Measurements from ENCODE around the gene ADO. TPM values are rescaled to one million over a fixed set of nuclear protein-coding genes. Genes with fewer than 3 reads are reported as not detected.

ADO gene
- total and polyA plus RNA-seq, 10 of the 15 experiments (the other 5 are each of a cell fraction or from before 2014, with no cell fraction given) = 4.3 to 44.6 (median 18.7) TPM

DNA sequence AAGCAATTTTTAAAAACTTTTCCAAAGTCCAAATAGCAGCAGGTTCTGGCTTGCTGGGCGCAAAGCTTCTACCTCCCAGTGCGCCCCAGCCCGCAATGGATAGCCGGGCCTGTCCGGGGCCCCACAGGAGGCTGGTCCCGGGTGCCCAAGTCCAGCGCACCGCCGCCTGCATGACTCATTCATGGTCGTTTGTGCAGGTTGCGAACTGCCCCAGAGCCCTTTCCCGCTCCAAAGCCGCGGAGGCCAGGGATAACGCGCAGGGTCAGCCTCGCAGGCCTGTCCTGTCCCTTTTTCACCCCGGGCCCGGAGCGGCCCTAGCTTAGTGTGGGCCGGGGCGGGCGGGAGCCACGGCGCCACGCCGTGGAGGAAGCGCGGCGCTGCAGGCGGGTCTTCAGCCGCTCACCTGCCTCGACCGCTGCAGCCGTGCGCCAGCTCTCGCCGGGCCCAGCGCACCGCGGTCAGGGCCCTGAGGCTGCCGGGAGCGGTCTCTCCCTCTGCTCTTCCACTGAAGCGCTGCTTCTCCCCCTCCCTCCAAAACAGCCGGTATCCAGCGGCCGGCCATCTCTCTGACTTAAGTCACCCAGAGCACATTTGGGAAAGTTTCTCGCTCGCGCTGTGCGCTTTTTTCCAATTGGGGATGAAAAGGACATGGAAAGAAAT, 13.4 kb downstream of the ADO start (continued):
- TF ChIP-seq ESRRA (IDR thresholded peaks at IDR 0.05; ENCODE audit: low read length) = no peak
- TF ChIP-seq ZNF384 (IDR thresholded peaks at IDR 0.05; ENCODE audit: borderline replicate concordance, low read depth, low read length) = no peak
- TF ChIP-seq FOXK2 (IDR thresholded peaks at IDR 0.05) = no peak
- no peak for TF ChIP-seq POU2F2 (IDR thresholded peaks at IDR 0.05; ENCODE audit: borderline replicate concordance, low read depth, low read length)
- TF ChIP-seq CBFB (IDR thresholded peaks at IDR 0.05; ENCODE audit: low read depth) = no peak
- TF ChIP-seq KLF5 (IDR thresholded peaks at IDR 0.05; ENCODE audit: partially characterized antibody) = no peak
- peak; percentile 50; the same call in 1 of the 2 replicates for TF ChIP-seq BACH1 (IDR thresholded peaks at IDR 0.05; ENCODE audit: borderline replicate concordance)
- peak; percentile 62 for TF ChIP-seq ZNF24 (IDR thresholded peaks at IDR 0.05)
- TF ChIP-seq, protein P1, sequence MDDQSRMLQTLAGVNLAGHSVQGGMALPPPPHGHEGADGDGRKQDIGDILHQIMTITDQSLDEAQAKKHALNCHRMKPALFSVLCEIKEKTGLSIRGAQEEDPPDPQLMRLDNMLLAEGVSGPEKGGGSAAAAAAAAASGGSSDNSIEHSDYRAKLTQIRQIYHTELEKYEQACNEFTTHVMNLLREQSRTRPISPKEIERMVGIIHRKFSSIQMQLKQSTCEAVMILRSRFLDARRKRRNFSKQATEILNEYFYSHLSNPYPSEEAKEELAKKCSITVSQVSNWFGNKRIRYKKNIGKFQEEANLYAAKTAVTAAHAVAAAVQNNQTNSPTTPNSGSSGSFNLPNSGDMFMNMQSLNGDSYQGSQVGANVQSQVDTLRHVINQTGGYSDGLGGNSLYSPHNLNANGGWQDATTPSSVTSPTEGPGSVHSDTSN (IDR thresholded peaks at IDR 0.05; ENCODE audit: insufficient replicate concordance, low read depth, low read length) = no peak
- no peak for TF ChIP-seq MTA2 (IDR thresholded peaks at IDR 0.05; ENCODE audit: low read depth)
- no peak for TF ChIP-seq RBBP5 (conservative IDR thresholded peaks at IDR 0.05)
- TF ChIP-seq HDAC2 (IDR thresholded peaks at IDR 0.05) = 0 out of 2 replicates have a peak, but pooled peaks have one; percentile 40
- TF ChIP-seq CHD4 (IDR thresholded peaks at IDR 0.05) = no peak
- no peak for TF ChIP-seq CEBPB (IDR thresholded peaks at IDR 0.05; ENCODE audit: borderline replicate concordance in 1 of 2, low read depth in 2 of 2, low read length in 2 of 2)
- TF ChIP-seq TAF1 (IDR thresholded peaks at IDR 0.05; ENCODE audit: borderline replicate concordance, low read depth, low read length) = no peak
- no peak for TF ChIP-seq RUNX3 (IDR thresholded peaks at IDR 0.05; ENCODE audit: low read length)
- TF ChIP-seq MTA3 (IDR thresholded peaks at IDR 0.05; ENCODE audit: borderline replicate concordance, low read length) = no peak
- TF ChIP-seq, protein P2, sequence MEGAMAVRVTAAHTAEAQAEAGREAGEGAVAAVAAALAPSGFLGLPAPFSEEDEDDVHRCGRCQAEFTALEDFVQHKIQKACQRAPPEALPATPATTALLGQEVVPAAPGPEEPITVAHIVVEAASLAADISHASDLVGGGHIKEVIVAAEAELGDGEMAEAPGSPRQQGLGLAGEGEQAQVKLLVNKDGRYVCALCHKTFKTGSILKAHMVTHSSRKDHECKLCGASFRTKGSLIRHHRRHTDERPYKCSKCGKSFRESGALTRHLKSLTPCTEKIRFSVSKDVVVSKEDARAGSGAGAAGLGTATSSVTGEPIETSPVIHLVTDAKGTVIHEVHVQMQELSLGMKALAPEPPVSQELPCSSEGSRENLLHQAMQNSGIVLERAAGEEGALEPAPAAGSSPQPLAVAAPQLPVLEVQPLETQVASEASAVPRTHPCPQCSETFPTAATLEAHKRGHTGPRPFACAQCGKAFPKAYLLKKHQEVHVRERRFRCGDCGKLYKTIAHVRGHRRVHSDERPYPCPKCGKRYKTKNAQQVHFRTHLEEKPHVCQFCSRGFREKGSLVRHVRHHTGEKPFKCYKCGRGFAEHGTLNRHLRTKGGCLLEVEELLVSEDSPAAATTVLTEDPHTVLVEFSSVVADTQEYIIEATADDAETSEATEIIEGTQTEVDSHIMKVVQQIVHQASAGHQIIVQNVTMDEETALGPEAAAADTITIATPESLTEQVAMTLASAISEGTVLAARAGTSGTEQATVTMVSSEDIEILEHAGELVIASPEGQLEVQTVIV (IDR thresholded peaks at IDR 0.05; ENCODE audit: borderline replicate concordance, partially characterized antibody) = no peak
- TF ChIP-seq CBX5 (IDR thresholded peaks at IDR 0.05; ENCODE audit: low read depth) = peak; percentile 88; the same call in 1 of the 2 replicates
- TF ChIP-seq EGR1 (IDR thresholded peaks at IDR 0.05; ENCODE audit: borderline replicate concordance in 1 of 2, low read depth in 2 of 2, low read length in 2 of 2) = 0 out of 3 replicates have a peak, but pooled peaks of 1 of the 2 experiments have one; percentile 36
- TF ChIP-seq WRNIP1 (IDR thresholded peaks at IDR 0.05; ENCODE audit: borderline replicate concordance, low read depth, low read length) = no peak
- no peak; the same call in 1 of the 2 replicates for TF ChIP-seq NBN (IDR thresholded peaks at IDR 0.05)
- no peak for TF ChIP-seq ETV6 (conservative IDR thresholded peaks at IDR 0.05 in 1 of 2, IDR thresholded peaks at IDR 0.05 in 1 of 2; ENCODE audit: borderline replicate concordance in 1 of 2, low read depth in 1 of 2)
- TF ChIP-seq, protein P3, sequence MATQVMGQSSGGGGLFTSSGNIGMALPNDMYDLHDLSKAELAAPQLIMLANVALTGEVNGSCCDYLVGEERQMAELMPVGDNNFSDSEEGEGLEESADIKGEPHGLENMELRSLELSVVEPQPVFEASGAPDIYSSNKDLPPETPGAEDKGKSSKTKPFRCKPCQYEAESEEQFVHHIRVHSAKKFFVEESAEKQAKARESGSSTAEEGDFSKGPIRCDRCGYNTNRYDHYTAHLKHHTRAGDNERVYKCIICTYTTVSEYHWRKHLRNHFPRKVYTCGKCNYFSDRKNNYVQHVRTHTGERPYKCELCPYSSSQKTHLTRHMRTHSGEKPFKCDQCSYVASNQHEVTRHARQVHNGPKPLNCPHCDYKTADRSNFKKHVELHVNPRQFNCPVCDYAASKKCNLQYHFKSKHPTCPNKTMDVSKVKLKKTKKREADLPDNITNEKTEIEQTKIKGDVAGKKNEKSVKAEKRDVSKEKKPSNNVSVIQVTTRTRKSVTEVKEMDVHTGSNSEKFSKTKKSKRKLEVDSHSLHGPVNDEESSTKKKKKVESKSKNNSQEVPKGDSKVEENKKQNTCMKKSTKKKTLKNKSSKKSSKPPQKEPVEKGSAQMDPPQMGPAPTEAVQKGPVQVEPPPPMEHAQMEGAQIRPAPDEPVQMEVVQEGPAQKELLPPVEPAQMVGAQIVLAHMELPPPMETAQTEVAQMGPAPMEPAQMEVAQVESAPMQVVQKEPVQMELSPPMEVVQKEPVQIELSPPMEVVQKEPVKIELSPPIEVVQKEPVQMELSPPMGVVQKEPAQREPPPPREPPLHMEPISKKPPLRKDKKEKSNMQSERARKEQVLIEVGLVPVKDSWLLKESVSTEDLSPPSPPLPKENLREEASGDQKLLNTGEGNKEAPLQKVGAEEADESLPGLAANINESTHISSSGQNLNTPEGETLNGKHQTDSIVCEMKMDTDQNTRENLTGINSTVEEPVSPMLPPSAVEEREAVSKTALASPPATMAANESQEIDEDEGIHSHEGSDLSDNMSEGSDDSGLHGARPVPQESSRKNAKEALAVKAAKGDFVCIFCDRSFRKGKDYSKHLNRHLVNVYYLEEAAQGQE (IDR thresholded peaks at IDR 0.05; ENCODE audit: low read depth, low read length) = no peak
